Activated naive CD8-positive, alpha-beta T cell treated with anti-CD3 and anti-CD28 coated beads for 36 hours (primary cell): ENCODE data around the gene DECR2. TPM values are rescaled to one million over a fixed set of nuclear protein-coding genes. Genes with fewer than 3 reads are reported as not detected.
"Not testable (repeated sequence)": the region's sequence is repeated elsewhere in the genome, so short reads cannot be mapped to it uniquely, and the experiment has no call there.

Experiments
- DNase-seq: peaks from one replicate; pipeline ENCODE4 v3.0.0; 2021
- H3K27ac Mint-ChIP-seq: one replicate; pipeline ENCODE4 v1.8.0; 2022; ENCODE audit warnings: mild to moderate bottlenecking, moderate library complexity, mixed read lengths
- H3K27me3 Mint-ChIP-seq: one replicate; pipeline ENCODE4 v1.8.0; 2022; ENCODE audit warnings: mild to moderate bottlenecking, mixed read lengths
- H3K36me3 Mint-ChIP-seq: one replicate; pipeline ENCODE4 v1.8.0; 2021; ENCODE audit warnings: mild to moderate bottlenecking, mixed read lengths
- H3K4me1 Mint-ChIP-seq: one replicate; pipeline ENCODE4 v1.8.0; 2021; ENCODE audit warnings: mixed read lengths
- H3K4me3 Mint-ChIP-seq: one replicate; pipeline ENCODE4 v1.8.0; 2022; ENCODE audit warnings: mild to moderate bottlenecking, moderate library complexity, mixed read lengths
- H3K9me3 Mint-ChIP-seq: one replicate; pipeline ENCODE4 v1.8.0; 2022; ENCODE audit warnings: mixed read lengths
- total RNA-seq, 2 experiments: library from RNA; stranded (reverse); gene quantifications; one replicate each; pipeline ENCODE4 v1.2.3, GENCODE V29; 2021

Gene DECR2
- total RNA-seq, 2 experiments from 2014 or later = 7.0 to 8.2 TPM

DNA sequence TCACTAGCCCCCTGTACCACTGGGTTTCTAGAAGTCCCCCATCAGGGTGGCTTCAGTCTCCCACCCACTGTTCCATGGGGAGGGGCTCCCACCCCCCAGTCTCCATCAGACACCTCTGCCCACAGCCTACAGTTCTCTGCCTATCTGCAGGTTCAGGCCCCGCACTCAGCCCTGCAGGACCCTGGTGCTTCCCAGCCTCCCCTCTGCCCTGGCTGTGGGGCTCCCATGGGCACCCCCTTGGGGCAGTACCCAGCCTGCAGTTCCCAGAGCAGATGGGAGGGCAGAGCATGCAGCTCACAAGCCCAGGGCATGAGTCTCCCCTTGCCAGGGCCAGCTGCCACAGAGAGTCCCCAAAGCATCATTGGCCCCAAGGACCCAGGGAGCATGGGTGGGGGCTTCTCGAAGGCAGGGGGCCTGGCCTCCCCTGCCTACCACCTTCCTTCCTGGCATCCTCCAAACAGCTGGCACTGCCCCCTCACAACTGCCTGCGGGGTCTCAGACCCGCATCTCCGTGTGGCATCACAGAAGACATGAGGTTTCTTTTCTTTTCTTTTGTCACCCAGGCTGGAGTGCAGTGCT is 28.6 kb upstream of the DECR2 start:
- peaks cover 4% of the 10 kb centered on the region for H3K36me3 Mint-ChIP-seq
- no peak overlapping the region for H3K27ac Mint-ChIP-seq
- no peak for DNase-seq
- peaks cover 10% of the 10 kb centered on the region for H3K4me1 Mint-ChIP-seq
- H3K27me3 Mint-ChIP-seq = no peaks in the 10 kb centered on the region
- no peaks in the 10 kb centered on the region for H3K9me3 Mint-ChIP-seq
- H3K4me3 Mint-ChIP-seq = no peak overlapping the region

DNA sequence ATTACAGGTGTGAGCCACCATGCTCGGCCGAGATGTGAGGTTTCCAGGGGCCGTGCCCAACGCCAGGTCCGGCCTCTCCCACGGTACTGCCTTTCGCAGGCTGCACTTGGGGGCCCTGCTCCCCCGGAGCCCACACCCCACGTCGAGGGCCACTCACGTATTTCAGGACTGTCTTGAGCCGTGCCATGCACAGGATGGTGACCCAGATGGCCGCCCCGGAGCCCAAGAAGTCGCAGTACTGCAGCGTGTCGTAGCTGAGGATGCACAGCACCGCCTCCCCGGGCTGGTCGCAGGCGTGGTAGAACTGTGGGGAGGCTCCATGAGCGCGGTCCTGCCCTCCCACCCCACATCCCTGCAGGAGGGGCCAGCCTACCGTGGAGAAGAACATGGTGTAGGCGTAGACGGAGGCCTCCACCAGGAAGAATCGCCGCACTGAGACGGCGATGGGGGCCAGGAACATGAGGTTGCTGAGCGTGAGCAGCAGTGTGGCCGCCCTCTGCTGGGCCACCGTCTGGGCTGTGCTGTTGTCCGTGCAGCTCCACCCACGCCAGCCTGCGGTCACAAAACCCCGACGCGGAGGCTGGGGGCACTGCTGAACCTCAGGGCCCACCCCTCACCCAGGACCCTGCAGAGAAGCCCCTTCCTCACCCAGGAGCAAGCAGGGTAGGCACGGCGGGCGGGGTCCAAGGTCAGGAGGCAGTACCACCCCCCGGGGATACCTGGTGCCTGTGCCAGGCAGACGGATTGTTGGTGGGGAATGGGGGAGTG is 27.7 kb upstream of the DECR2 start:
- DNase-seq = no peak
- peaks cover 4% of the 10 kb centered on the region for H3K36me3 Mint-ChIP-seq
- no peak overlapping the region for H3K27ac Mint-ChIP-seq
- H3K4me1 Mint-ChIP-seq = peaks cover 10% of the 10 kb centered on the region
- no peak overlapping the region for H3K4me3 Mint-ChIP-seq
- H3K9me3 Mint-ChIP-seq = no peaks in the 10 kb centered on the region
- H3K27me3 Mint-ChIP-seq = no peaks in the 10 kb centered on the region

DNA sequence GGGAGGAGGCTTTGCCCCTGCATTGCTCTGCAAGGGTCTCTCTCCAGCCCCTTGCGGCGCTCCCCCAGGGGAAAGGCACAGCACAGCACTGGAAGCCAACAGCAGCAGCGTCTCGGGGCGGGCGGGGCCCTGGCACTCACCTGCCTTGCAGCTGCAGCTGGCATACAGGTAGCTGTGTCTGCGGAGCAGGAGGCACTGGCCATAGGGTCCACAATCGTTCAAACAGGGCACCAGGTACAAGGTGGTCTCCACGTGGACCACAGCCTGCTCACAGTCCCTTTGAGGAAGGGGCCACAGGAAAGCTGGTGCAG is 27.1 kb upstream of the DECR2 start:
- H3K27me3 Mint-ChIP-seq = no peaks in the 10 kb centered on the region
- H3K9me3 Mint-ChIP-seq = no peaks in the 10 kb centered on the region
- no peak overlapping the region for H3K4me3 Mint-ChIP-seq
- peaks cover 8% of the 10 kb centered on the region for H3K4me1 Mint-ChIP-seq
- peaks cover 4% of the 10 kb centered on the region for H3K36me3 Mint-ChIP-seq
- H3K27ac Mint-ChIP-seq = no peak overlapping the region
- DNase-seq = no peak

DNA sequence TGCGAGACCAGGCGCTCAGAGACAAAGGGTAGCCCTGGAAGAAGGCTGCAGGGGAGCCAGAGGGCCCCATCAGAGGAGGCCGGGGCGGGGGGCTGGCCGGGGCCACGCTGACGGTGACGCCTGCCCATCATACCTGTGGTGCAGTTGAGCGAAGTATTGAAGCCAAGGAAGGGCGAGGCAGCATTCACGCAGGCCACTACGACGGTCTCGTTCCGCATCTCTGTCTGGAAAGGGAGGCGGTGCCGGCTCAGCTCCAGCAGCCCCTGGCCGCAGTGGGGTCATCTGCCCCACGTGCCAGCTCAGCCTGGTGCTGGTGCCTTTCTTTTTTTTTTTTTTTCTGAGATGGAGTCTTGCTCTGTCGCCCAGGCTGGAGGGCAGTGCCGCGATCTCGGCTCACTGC is 26.5 kb upstream of the DECR2 start:
- H3K27me3 Mint-ChIP-seq = no peaks in the 10 kb centered on the region
- peaks cover 10% of the 10 kb centered on the region for H3K4me1 Mint-ChIP-seq
- H3K27ac Mint-ChIP-seq = no peak overlapping the region
- no peak overlapping the region for H3K4me3 Mint-ChIP-seq
- no peaks in the 10 kb centered on the region for H3K9me3 Mint-ChIP-seq
- no peak for DNase-seq
- peaks cover 4% of the 10 kb centered on the region for H3K36me3 Mint-ChIP-seq

DNA sequence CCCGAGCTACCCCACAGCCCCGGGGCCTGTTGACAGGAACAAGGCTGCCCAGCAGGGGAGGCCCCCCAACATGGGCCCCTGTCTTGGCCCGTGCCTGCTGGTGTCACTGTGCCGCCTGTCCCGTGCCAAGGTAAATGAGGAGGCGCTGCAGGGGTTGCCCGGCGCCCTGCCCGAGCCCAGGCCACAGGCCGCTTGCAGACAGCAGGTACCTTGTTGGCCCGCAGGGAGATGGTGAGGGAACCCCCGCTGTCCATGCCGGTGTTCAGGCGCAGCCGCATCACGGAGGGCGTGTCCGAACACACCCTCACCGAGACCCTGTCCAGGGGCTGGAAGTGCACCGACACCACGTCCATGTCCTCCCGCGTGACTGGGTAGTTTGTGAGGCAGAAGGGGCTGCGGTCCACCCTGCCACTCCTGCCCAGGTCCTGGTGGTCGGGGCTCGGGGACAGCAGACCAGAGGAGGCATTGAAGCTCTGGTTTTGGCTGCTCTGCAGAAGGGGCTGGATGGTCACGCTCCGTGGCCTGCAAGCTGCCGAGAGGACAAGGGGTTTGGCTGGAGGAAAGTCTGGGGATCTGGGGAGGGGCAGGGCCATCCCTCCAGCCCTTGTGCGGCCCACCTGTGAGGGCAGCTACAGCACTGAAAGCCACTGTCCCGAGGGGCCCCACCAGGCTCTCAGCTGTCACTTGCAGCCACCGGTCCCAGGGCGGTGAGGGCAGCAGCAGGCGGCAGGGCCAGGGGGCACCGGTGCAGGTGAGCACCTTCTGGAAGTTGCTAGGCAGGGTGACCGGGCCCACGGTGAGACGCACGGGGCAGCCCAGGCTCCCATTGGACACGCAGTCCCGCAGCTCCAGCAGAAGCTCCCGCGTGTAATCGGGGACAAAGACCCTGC is 25.5 kb upstream of the DECR2 start:
- Mint-ChIP-seq H3K9me3 (no peaks in the 10 kb centered on the region), H3K27ac (no peak overlapping the region), H3K4me1 (peaks cover 7% of the 10 kb centered on the region), H3K4me3 (no peak overlapping the region), H3K36me3 (peaks cover 2% of the 10 kb centered on the region), H3K27me3 (no peaks in the 10 kb centered on the region)
- DNase-seq = no peak

DNA sequence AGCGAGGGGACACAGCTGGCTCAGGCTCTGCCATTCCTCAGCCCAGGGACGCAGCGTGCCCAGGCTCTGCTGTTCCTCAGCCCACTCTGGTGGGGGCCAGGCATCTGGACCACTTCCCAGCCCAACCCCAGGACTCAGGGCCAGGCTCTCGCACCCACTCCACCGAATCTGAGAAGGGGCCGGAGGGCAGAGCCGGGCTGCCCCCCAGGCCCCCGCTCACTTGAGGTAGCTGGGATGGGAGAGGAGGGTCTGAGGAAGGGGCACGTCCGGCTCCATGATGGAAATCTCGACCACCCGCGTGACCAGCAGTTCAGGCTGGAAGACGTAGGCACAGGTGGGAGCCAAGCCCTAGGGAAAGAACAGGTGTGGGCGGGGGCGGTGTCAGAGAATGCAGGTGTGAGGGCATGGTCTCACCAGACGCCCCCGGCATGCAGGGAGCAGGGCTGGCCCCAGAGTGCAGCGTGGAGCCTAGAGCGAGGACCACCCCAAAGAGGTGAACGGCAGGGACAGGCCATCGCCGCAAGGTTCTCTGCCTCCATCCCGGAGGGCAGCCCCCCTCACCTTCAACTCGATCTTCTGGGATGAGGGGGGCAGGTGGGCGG is 24.8 kb upstream of the DECR2 start:
- peaks cover 7% of the 10 kb centered on the region for H3K4me1 Mint-ChIP-seq
- H3K36me3 Mint-ChIP-seq = peaks cover 2% of the 10 kb centered on the region
- H3K27ac Mint-ChIP-seq = no peak overlapping the region
- H3K9me3 Mint-ChIP-seq = no peaks in the 10 kb centered on the region
- H3K4me3 Mint-ChIP-seq = no peak overlapping the region
- no peak for DNase-seq
- no peaks in the 10 kb centered on the region for H3K27me3 Mint-ChIP-seq

DNA sequence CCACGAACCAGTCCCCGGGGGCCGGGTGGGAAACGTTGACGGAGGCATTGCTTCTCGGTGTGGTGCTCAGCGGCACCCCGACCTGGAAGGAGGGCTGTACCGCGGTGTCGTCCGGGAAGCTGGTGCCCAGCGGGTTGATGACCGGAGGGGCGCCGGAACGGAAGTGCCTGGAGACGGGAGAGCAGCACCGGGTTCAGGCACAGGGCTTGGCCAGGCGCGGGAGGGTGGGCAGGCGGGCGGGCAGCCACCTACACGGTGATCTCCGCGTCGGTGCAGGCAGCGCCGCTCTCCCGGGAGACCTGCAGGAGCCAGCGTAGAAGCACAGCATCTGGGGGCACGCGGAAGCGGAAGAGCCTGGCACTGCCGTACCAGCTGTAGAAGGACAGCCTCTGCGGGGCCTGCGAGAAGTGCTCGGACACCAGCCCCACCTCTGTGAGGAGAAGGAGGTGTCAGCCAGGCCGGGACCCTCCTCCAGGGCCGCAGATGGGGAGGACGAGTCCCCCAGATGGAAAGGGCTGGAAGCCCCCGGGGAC is 24.2 kb upstream of the DECR2 start:
- H3K27ac Mint-ChIP-seq = no peak overlapping the region
- DNase-seq = no peak
- peaks cover 8% of the 10 kb centered on the region for H3K4me1 Mint-ChIP-seq
- H3K36me3 Mint-ChIP-seq = peaks cover 2% of the 10 kb centered on the region
- H3K27me3 Mint-ChIP-seq = no peaks in the 10 kb centered on the region
- no peak overlapping the region for H3K4me3 Mint-ChIP-seq
- H3K9me3 Mint-ChIP-seq = no peaks in the 10 kb centered on the region

DNA sequence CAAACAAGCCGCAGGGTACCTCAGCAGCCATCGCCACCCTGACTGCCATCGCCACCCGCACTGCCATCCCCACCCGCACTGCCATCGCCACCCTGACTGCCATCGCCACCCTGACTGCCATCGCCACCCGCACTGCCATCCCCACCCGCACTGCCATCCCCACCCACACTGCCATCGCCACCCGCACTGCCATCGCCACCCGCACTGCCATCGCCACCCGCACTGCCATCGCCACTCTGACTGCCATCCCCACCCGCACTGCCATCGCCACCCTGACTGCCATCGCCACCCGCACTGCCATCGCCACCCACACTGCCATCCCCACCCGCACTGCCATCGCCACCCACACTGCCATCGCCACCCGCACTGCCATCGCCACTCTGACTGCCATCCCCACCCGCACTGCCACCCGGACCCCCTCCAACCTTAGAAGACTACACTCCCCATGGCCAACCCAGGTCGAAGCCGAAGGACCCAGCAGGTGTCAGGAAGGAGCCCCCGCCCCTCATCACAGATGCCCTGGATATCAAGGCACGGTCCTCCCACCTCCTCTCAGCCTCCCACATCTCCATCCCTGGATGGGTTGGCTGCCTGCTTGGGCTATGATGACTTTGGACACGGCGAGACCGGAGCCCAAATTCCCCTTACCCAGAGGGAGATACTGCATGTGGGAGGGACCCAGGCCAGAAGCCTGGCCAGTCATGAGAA is 23.4 kb upstream of the DECR2 start:
- not testable (repeated sequence) for H3K27ac Mint-ChIP-seq, H3K36me3 Mint-ChIP-seq, H3K27me3 Mint-ChIP-seq, DNase-seq, H3K9me3 Mint-ChIP-seq, H3K4me3 Mint-ChIP-seq
- H3K4me1 Mint-ChIP-seq = peaks cover 14% of the 10 kb centered on the region

DNA sequence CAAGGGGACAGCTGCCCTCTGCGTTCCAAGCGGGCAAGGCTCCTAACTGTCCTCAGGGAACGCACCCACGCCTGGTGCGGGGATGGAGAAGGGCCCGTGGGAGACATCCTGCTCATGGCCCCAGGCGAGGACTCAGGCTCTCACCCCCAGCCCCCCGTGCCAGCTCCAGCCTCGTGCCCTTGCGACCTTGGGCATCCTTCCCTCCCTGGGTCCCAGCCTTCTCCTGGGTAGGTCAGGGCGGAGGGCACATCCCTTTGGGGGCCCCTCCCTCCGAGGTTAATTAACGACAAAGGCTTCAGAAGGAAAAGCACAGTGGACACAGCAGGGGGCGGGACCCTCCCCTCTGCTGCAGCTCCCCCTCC is 22.9 kb upstream of the DECR2 start:
- no peaks in the 10 kb centered on the region for H3K27me3 Mint-ChIP-seq
- no peak for DNase-seq
- peaks cover 2% of the 10 kb centered on the region for H3K36me3 Mint-ChIP-seq
- H3K9me3 Mint-ChIP-seq = no peaks in the 10 kb centered on the region
- peaks cover 18% of the 10 kb centered on the region for H3K4me1 Mint-ChIP-seq
- H3K27ac Mint-ChIP-seq = no peak overlapping the region
- no peak overlapping the region for H3K4me3 Mint-ChIP-seq

DNA sequence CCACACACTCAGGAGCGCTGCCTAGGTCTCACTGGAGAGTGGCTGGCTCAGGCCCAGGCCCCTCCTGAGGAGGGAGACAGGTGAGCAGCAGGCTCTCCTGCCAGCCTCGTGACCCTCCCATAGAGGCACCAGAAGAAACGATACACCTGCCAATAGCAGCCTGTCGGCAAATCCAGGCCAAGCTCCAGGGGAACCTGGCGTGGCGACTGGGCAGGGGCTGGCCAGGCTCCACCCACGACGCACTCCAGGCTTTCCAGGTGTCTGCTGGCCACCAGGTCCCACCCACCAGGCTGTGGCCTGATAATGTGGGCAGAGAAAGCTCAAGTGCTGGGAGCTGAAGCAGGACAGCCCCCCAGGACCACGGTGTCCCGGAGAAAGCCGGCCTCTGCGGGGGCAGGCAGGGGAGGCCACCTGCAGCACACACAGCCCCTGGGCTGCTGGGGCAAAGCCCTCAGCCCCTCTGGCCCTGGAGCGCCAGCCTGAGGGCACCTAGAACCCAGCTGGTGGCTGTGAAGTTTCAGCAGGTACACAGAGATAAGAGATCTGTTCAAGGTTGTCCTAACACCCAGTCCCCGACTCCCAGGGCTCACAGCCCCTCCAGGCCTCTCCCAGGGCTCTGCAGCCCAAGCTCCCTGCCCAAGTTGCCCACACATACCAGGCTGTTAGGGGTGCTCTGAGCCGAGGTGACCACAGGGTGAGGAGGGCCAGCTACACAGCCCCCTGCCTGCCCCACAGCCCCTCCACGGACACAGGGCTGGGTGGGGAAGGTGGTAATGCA is 22.3 kb upstream of the DECR2 start:
- H3K36me3 Mint-ChIP-seq = peaks cover 2% of the 10 kb centered on the region
- no peak overlapping the region for H3K27ac Mint-ChIP-seq
- DNase-seq = no peak
- H3K9me3 Mint-ChIP-seq = no peaks in the 10 kb centered on the region
- peaks cover 18% of the 10 kb centered on the region for H3K4me1 Mint-ChIP-seq
- peak overlapping the region; percentile 25 for H3K4me3 Mint-ChIP-seq
- H3K27me3 Mint-ChIP-seq = no peaks in the 10 kb centered on the region

DNA sequence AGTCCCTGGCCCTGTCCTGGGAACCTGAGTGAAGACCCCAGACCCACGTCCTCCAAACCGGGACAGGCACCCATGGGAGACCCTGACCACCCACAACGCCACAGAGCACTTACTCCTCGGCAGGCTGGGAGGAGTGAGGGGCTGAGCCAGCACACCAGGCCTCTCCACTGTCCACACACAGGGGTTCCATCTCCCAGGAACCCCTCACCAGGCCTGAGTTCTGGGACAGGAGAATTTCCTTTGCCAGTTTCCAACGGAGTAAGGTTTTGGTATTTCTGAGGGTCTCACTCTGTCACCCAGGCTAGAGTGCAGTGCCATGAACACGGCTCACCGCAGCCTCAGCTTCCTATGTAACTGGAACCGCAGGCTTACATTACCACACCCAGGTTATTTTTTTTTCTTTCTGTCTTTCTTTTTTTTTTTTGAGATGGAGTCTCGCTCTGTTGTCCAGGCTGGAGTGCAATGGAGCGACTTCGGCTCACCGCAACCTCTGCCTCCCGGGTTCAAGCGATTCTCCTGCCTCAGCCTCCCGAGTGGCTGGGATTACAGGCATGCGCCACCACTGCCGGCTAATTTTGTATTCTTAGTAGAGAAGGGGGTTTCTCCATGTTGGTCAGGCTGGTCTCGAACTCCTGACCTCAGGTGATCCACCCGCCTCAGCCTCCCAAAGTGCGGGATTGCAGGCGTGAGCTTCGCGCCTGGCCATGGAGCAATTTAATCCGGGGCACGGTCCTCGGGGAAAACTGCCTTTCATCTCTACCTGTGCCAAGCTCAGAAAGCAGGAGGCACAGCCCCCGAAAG is 21.5 kb upstream of the DECR2 start:
- peaks cover 2% of the 10 kb centered on the region for H3K36me3 Mint-ChIP-seq
- no peaks in the 10 kb centered on the region for H3K9me3 Mint-ChIP-seq
- H3K4me3 Mint-ChIP-seq = peak overlapping the region; percentile 77
- H3K27ac Mint-ChIP-seq = peak overlapping the region; percentile 67
- DNase-seq = no peak
- H3K27me3 Mint-ChIP-seq = no peaks in the 10 kb centered on the region
- H3K4me1 Mint-ChIP-seq = peaks cover 18% of the 10 kb centered on the region

DNA sequence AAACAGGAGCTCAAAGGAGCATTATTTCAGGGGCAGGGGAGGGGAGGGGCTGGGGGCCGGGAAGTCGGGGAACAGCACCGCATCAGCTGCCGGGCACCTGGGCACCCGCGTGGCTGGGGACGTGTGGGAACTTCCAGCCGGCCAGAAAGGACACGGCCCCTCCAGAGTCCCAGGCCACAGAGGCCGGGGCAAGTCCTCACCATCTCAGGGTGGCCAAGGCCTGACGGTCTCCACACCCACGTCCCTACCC is 21.0 kb upstream of the DECR2 start:
- H3K9me3 Mint-ChIP-seq = no peaks in the 10 kb centered on the region
- no peak for DNase-seq
- peak overlapping the region; percentile 77 for H3K4me3 Mint-ChIP-seq
- no peaks in the 10 kb centered on the region for H3K27me3 Mint-ChIP-seq
- peaks cover 2% of the 10 kb centered on the region for H3K36me3 Mint-ChIP-seq
- peaks cover 18% of the 10 kb centered on the region for H3K4me1 Mint-ChIP-seq
- H3K27ac Mint-ChIP-seq = no peak overlapping the region

DNA sequence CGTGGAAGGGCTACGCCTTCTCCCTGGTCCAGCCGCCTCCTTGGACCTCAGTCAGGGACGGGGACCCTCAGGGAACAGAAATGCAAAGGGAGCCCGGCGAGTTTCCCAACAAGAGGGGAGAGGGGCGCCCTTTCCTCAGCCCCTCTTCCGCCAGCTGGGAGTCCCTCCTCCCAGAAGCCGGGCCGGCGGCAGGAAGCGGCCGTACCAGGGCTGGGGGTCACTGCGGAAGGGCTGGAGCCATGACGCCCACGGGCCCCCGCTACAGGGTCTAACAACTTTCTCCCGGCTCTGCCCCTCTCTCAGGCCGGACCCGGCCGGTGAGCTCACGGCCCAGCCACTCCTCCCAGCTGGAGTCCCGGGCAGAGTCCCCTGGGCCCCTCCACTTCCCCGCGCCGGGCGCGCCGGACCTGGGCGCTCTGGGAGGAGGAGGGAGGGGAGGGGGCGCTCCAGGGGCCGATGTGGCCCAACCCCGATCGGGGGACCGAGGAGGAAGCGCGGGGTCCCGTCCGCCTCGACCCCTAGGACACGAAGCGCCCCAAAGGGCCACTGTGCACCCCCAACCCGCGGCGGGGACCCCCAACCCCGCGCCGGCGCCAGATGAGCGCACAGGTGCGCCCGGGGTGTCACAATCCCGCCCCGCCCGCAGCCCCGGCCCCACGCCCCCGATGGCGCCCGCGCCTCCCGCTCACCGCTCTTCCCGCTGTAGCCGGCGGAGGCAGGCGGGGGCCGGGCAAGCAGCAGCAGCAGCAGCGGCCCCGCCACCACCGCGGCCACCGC is 20.5 kb upstream of the DECR2 start:
- no peak for DNase-seq
- no peak overlapping the region for H3K27ac Mint-ChIP-seq
- peaks cover 2% of the 10 kb centered on the region for H3K36me3 Mint-ChIP-seq
- H3K27me3 Mint-ChIP-seq = no peaks in the 10 kb centered on the region
- H3K4me1 Mint-ChIP-seq = peaks cover 19% of the 10 kb centered on the region
- peak overlapping the region; percentile 77 for H3K4me3 Mint-ChIP-seq
- no peaks in the 10 kb centered on the region for H3K9me3 Mint-ChIP-seq
